GM12878 (cell line): ENCODE results near the gene NAV2. TPM values are rescaled to one million over a fixed set of nuclear protein-coding genes. Genes with fewer than 3 reads are reported as not detected.

Experiments used
- ATAC-seq: fragments of 200-7000 bp; cut with Tn5 transposase; 3 replicates; pipeline ENCODE4 v1.9.1; 2020; ENCODE audit warnings: mild to moderate bottlenecking, moderate library complexity
- BruUV-seq: library from RNA; stranded (reverse); fragments of 400-500 nt; replicated peaks from 2 replicates; lab custom pipeline; 2021; lab: Mats Ljungman, UMichigan
- CTCF ChIA-PET: fragments of 300-600 bp; sonication (Branson Sonifier 250); formaldehyde crosslinking; extraction: SDS; loops from one replicate; lab custom pipeline; 2021; ENCODE audit warnings: inconsistent platforms; lab: Yijun Ruan, JAX
- POLR2A ChIA-PET: fragments of 350-600 bp; formaldehyde crosslinking; extraction: SDS; loops from one replicate; lab custom pipeline; 2021; ENCODE audit warnings: inconsistent platforms; lab: Charles Lee
- RAD21 ChIA-PET: fragments of 300-600 bp; sonication (Branson Sonifier 250); formaldehyde crosslinking; loops from one replicate; lab custom pipeline; 2023; ENCODE audit warnings: antibody characterized with exemption; ENCODE audit not compliant: unreplicated experiment; lab: Charles Lee
- SMC1A ChIA-PET: fragments of 300-600 bp; sonication (Branson Sonifier 250); formaldehyde crosslinking; loops from one replicate; lab custom pipeline; 2023; ENCODE audit not compliant: unreplicated experiment, uncharacterized antibody; lab: Charles Lee
- DNase-seq: peaks from one replicate; pipeline ENCODE4 v3.0.0-alpha.2; 2011; ENCODE audit warnings: low read depth, low spot score
- FAIRE-seq: peaks from 3 replicates; lab custom pipeline; 2011; peaks lifted over from hg19 to GRCh38; lab: Jason Lieb, UNC
- H2AFZ ChIP-seq: 2 replicates; pipeline ENCODE4 v1.6.0; 2011; ENCODE audit warnings: low read depth, low read length, control low read depth; ENCODE audit not compliant: control insufficient read depth
- H3K27ac ChIP-seq: 2 replicates; pipeline ENCODE4 v1.5.1; 2011; ENCODE audit warnings: control low read depth; ENCODE audit not compliant: control insufficient read depth, insufficient read depth
- H3K27me3 ChIP-seq, 2 experiments: replicated peaks in 1 of 2; 2 replicates each; pipeline versions ENCODE4 v1.6.0 to v1.6.1; 2011; ENCODE audit warnings: low read length in 1 of 2; ENCODE audit not compliant: control insufficient read depth in 2 of 2, insufficient read depth in 2 of 2
- H3K36me3 ChIP-seq, 2 experiments: 2 replicates each; pipeline ENCODE4 v1.5.1; 2011; ENCODE audit warnings: low read length in 1 of 2; ENCODE audit not compliant: control insufficient read depth in 2 of 2, insufficient read depth in 2 of 2
- H3K4me1 ChIP-seq: 2 replicates; pipeline ENCODE4 v1.6.1; 2011; ENCODE audit warnings: mild to moderate bottlenecking, low read length, moderate library complexity, mixed read lengths; ENCODE audit not compliant: control insufficient read depth, insufficient read depth
- H3K4me2 ChIP-seq: 2 replicates; pipeline ENCODE4 v1.6.0; 2011; ENCODE audit warnings: control low read depth; ENCODE audit not compliant: control insufficient read depth, insufficient read depth
- H3K4me3 ChIP-seq: fragments of 200-600 bp; sonication (generic); 2 replicates; pipeline ENCODE4 v1.5.1; 2016
- H3K79me2 ChIP-seq: 2 replicates; pipeline ENCODE4 v1.6.0; 2011; ENCODE audit warnings: low read length; ENCODE audit not compliant: control insufficient read depth, insufficient read depth
- H3K9ac ChIP-seq: 2 replicates; pipeline ENCODE4 v1.8.0; 2011; ENCODE audit warnings: low read length, control low read depth, mixed read lengths; ENCODE audit not compliant: control insufficient read depth, insufficient read depth
- H3K9me3 ChIP-seq: replicated peaks from 3 replicates; pipeline ENCODE4 v1.5.1; 2011; ENCODE audit warnings: mild to moderate bottlenecking, low read length; ENCODE audit not compliant: control insufficient read depth, insufficient read depth
- H4K20me1 ChIP-seq: 2 replicates; pipeline ENCODE4 v1.6.0; 2011; ENCODE audit not compliant: control insufficient read depth, insufficient read depth
- NBN ChIP-seq: fragments of 450-650 bp; IDR thresholded peaks from 2 replicates; pipeline ENCODE4 v1.6.1; 2016
- YBX1 ChIP-seq: fragments of 450-650 bp; IDR thresholded peaks from 2 replicates; pipeline ENCODE4 v1.6.1; 2016; ENCODE audit warnings: antibody characterized with exemption
- YY1 ChIP-seq: IDR thresholded peaks from 2 replicates; pipeline ENCODE4 v1.6.1; 2011; ENCODE audit warnings: low read depth, mild to moderate bottlenecking, low read length
- WGBS: methylation state at CpG from one replicate; pipeline ENCODE4 v1.1.6; 2016; ENCODE audit warnings: low lambda C conversion rate; ENCODE audit not compliant: insufficient replicate concordance, insufficient coverage; ENCODE audit errors: missing lambda C conversion rate; 5-methylcytosine and 5-hydroxymethylcytosine counted together
- in situ Hi-C: fragments of 300-500 bp; cut with MboI; formaldehyde crosslinking; loops from 9 replicates; pipeline ENCODE4 v1.14.3; 2018; ENCODE audit warnings: mixed read lengths
- intact Hi-C: fragments of 100-400 bp; cut with micrococcal nuclease; formaldehyde crosslinking; loops from one replicate; pipeline ENCODE4 v1.14.2; 2022; ENCODE audit not compliant: unreplicated experiment
- polyA plus RNA-seq, 11 experiments: library from polyadenylated mRNA; depleted of rRNA in 4 of 11; unstranded in 6 of 11; stranded (reverse) in 5 of 11; fragments of >200 nt; fragmentation: Nextera tagmentation in 4 of 11; fragmentation: Illumina TruSeq in 1 of 11; extraction: Ambion mirVana in 4 of 11; extraction: Trizol in 1 of 11; gene quantifications; 1 replicate in 1 of 11; 2 replicates in 10 of 11; pipeline versions ENCODE4 v1.2.1 to v1.2.3, GENCODE V29; 2011 to 2016; ENCODE audit warnings: inconsistent platforms in 2 of 11, missing spikeins in 2 of 11, low read depth in 1 of 11
- total RNA-seq, 4 experiments: library from RNA; depleted of rRNA in 3 of 4; stranded (reverse); fragments of >200 nt in 3 of 4; fragmentation: Illumina TruSeq in 1 of 4; extraction: Trizol in 1 of 4; gene quantifications; 2 replicates each; pipeline versions ENCODE4 v1.2.1 to v1.2.3, GENCODE V29; 2013 to 2021
- TF ChIP-seq, protein P1 (sequence below): IDR thresholded peaks from 2 replicates; pipeline ENCODE4 v1.6.1; 2012; ENCODE audit warnings: mild to moderate bottlenecking, low read depth, low read length

Gene NAV2
- total and polyA plus RNA-seq, 10 of the 15 experiments (the other 5 are each of a cell fraction or from before 2014, with no cell fraction given), result 0.35 to 6.1 (median 1.1) TPM

DNA sequence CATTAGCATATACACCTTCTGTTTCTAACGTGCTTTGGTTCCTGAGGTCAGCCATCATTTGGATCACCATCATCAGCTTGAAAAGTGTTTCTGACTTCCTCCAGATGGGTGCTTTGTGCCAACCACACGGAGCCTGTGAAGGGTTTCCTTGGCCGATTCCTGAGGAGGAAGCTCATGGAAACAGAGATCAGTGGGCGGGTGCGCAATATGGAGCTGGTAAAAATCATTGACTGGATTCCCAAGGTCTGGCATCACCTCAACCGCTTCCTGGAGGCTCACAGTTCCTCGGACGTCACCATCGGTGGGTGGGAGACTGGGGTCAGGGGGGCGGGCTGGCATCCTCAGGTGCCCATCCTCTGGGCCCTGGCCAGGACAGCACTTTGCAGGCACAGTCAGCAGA lies 392.8 kb downstream of the NAV2 start:
- no peak overlapping the region for H2AFZ ChIP-seq
- H3K4me3 ChIP-seq, result no peak overlapping the region
- FAIRE-seq (no peak), DNase-seq (no peak), ATAC-seq (no peak)
- ChIA-PET SMC1A (interaction anchor here (0.7 to 1.4 kb wide), 3 partner anchors 12 to 153 kb away, joined by 3 read pairs; no protein-coding TSS in a partner anchor), RAD21 (no interaction called here), POLR2A (no interaction called here)
- intact Hi-C loops, result no loop called here
- H3K4me2 ChIP-seq, result no peak overlapping the region
- H3K9me3 ChIP-seq, result no peaks in the 10 kb centered on the region
- WGBS, result 55% methylated on average over 10 of the region's 10 CpGs
- BruUV-seq, result no TSS peak
- H4K20me1 ChIP-seq, result no peaks in the 10 kb centered on the region
- no peaks in the 10 kb centered on the region for H3K36me3 ChIP-seq
- H3K27ac ChIP-seq, result no peak overlapping the region
- no peaks in the 10 kb centered on the region for H3K4me1 ChIP-seq
- TF ChIP-seq NBN (no peak), YBX1 (no peak), YY1 (no peak)
- TF ChIP-seq, protein P1, sequence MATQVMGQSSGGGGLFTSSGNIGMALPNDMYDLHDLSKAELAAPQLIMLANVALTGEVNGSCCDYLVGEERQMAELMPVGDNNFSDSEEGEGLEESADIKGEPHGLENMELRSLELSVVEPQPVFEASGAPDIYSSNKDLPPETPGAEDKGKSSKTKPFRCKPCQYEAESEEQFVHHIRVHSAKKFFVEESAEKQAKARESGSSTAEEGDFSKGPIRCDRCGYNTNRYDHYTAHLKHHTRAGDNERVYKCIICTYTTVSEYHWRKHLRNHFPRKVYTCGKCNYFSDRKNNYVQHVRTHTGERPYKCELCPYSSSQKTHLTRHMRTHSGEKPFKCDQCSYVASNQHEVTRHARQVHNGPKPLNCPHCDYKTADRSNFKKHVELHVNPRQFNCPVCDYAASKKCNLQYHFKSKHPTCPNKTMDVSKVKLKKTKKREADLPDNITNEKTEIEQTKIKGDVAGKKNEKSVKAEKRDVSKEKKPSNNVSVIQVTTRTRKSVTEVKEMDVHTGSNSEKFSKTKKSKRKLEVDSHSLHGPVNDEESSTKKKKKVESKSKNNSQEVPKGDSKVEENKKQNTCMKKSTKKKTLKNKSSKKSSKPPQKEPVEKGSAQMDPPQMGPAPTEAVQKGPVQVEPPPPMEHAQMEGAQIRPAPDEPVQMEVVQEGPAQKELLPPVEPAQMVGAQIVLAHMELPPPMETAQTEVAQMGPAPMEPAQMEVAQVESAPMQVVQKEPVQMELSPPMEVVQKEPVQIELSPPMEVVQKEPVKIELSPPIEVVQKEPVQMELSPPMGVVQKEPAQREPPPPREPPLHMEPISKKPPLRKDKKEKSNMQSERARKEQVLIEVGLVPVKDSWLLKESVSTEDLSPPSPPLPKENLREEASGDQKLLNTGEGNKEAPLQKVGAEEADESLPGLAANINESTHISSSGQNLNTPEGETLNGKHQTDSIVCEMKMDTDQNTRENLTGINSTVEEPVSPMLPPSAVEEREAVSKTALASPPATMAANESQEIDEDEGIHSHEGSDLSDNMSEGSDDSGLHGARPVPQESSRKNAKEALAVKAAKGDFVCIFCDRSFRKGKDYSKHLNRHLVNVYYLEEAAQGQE, result no peak
- TF ChIP-seq, all 136 proteins: peak for 0
- CTCF ChIA-PET, result interaction anchor here (0.9 to 2.3 kb wide), 4 partner anchors 27 to 160 kb away, joined by 3 to 18 read pairs (median 6); no protein-coding TSS in a partner anchor
- Histone ChIP-seq H3K79me2 (no peaks in the 10 kb centered on the region), H3K27me3 (no peaks in the 10 kb centered on the region; a peak in 1 of 4 replicates), H3K9ac (no peak overlapping the region)
- in situ Hi-C loops, result no loop called here
